NCI-H226 (cell line): Measurements from ENCODE around the gene TTYH2.

ENCODE experiments used
- DNase-seq: peaks from one replicate; pipeline ENCODE4 v3.0.0-alpha.2; 2015

TTYH2 gene

GRCh38 chr17:74217037-74217730, 3.8 kb downstream of the TTYH2 start:
- no peak for DNase-seq

DNA sequence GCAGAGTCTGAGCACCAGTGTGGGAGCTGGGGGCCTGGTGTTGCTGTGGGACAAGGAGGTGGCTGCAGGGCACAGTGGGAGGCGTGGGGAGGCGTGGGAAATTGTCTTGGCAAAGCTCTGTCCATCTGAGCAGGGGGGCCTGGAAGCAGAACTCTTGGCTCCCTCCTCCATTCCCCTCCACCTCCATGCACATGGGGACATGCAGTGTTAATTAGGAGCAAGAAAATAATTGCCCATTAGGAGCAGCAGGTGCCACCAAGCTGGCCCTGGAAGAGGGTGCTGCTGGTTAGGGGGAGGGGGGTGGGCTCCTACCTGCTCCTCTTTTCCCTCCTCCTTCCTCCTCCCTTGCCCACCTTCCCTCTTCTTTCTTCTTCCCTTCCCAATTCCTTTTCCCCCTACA, 4.5 kb downstream of the TTYH2 start:
- DNase-seq, result no peak

GRCh38 chr17:74218436-74218835, 5.1 kb downstream of the TTYH2 start:
- no peak for DNase-seq

DNA sequence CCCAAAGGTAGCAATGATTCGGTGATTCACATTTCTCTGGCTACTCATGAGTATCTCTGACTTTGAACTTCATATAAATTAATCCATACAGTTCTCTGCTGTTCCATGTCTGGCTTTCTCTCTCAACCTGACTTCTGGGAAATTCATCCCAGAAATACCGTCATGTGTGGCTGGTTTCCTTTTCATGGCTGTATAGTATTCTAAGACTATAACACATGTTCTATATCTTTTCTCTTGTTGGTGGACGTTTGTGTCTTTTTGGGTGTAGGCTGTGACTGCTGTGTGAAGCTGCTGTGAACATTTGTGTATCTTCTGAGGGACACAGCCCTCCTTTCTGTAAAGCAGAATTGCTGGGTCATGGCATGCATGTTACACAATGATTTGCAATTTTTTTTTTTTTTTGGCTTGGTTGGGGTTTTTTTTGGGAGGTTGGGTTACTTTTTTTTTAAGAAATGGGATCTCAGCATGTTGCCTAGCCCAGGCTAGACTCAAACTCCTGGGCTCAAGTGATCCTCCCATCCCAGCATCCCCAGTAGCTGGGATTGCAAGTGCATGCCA, 6.3 kb downstream of the TTYH2 start:
- DNase-seq, result no peak

GRCh38 chr17:74220219-74220618, 6.8 kb downstream of the TTYH2 start:
- DNase-seq, result no peak

GRCh38 chr17:74220946-74221818, 7.8 kb downstream of the TTYH2 start:
- DNase-seq, result no peak

DNA sequence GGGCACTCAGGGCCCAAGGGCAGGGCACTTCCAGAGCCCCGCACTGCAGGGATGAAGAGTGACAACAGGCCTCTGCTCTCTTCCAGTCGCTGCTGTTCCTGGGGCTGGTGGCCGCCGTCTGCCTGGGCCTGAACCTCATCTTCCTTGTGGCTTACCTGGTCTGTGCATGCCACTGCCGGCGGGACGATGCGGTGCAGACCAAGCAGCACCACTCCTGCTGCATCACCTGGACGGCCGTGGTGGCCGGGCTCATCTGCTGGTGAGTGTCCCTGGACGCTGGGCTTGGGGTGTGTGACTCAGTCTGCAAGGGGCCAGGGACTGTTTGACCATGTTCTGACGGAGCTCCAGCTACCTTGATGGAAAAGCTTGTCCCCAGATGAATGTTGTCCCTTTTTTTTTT, 9.0 kb downstream of the TTYH2 start:
- DNase-seq, result no peak

DNA sequence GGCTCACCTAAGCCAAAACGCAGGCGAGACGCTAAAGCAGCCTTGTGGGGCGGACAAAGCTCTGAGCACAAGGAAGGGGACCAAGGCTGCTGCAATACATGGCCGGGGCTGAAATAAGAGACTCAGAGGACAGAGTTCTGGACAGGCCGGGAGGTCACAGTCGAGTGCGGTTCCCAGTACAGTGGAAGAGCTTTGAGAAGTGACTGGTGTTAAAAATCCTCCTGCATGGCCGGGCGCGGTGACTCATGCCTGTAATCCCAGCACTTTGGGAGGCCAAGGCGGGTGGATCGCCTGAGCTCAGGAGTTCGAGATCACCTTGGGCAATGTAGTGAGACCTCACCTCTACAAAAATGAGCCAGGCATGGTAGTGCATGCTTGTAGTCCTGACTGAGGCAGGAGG, 10.5 kb downstream of the TTYH2 start:
- DNase-seq, result no peak

GRCh38 chr17:74224959-74225725, 11.8 kb downstream of the TTYH2 start:
- no peak for DNase-seq

DNA sequence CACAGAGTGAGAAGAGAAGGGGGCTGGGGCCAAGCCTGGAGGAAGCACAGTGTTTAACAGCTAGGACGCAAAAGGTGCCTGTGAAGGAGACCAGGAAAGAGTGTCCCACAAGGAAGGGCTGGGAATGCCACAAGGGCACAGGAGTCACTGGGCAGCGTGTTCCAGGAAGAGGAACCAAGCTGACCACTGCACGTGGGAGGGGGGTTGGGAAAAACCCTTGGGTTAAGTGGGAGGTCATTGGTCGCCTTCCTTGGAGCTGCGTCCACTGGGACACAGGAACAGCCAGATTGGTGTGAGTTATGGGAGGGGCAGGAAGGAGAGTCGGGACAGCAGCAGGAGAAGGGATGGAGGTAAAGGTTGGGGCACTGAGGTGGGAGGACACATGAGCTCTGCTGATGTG, 12.9 kb downstream of the TTYH2 start:
- no peak for DNase-seq

DNA sequence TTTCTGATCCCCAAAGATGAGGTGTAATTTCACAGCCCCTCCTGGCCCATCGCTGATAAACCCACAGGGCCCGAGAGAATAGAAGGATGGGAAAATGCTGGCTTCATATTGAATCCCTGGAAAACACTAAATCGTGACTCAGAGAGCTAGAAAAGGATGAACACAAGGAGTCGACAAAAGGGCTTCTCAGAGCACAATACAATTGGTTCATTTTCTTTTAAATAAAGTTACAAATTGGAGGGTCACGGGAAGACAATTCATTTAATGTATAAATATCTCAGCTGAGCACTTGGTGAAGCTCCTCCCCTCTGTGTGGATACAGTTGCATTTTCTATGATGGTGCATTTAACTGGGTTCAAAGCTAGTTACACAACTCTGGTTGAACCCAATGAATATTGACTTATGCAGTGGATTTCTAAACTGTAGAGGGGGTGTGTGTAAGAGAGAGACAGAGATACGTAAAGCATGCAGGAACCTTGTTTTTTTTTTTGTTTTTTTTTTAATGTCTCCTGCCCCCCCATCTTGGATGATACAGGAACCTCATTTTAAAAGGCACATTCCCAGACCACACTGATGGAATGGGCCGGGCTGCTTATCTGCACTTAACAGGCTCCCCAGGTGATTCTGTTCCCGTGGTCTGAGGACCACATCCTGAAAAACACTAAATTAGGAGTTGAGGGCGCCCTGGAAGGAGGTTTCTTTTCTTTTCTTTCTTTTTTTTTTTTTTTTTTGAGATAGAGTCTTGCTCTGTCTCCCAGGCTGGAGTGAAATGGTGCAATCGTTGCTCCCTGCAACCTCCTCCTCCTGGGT, 14.1 kb downstream of the TTYH2 start:
- no peak for DNase-seq

GRCh38 chr17:74228306-74228978, 15.1 kb downstream of the TTYH2 start:
- DNase-seq, result no peak

DNA sequence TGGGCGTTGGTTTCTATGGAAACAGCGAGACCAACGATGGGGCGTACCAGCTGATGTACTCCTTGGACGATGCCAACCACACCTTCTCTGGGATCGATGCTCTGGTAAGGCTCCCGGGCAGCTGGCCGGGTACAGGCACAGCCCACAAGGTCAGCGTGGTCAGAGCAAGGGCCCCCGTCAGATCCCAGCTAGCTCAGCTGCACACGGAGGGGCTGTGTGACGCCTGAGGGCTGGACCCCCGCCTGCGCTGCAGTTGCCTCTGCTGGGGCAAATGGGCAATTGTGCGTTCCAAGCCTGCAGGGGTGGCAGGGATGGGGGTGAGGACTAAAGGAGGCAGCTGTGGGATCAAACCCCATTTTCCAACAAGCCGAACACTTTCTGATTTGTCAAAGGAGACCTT, 17.5 kb downstream of the TTYH2 start:
- DNase-seq, result no peak

GRCh38 chr17:74231928-74232907, 18.8 kb downstream of the TTYH2 start:
- no peak for DNase-seq

DNA sequence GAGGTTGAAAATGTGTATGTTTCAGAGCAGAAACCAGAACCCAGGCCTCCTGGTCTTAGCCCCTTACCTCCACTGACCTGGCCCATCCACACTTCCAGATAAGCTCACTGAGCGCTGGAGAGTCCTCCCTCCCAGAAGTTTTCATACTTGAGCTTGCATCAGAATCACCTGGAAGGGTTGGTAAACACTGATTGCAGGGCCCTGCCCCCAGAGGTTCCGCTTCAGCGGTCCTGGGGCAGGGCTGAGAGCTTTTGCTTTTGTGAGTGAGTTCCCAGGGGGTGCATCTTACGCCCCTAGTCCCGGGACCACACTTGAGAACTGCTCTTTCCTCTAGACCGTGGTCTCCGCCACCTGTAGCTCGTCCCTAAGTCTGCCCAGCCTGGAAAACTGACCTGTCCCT, 20.6 kb downstream of the TTYH2 start:
- DNase-seq, result no peak

GRCh38 chr17:74234486-74234885, 21.1 kb downstream of the TTYH2 start:
- DNase-seq, result no peak

GRCh38 chr17:74235040-74235581, 21.7 kb downstream of the TTYH2 start:
- DNase-seq, result no peak

- no peak for DNase-seq
These were observed 22.6 kb downstream of the TTYH2 start for GRCh38 chr17:74235911-74236371.

- DNase-seq, result no peak
These were observed 23.9 kb downstream of the TTYH2 start for GRCh38 chr17:74237321-74237720.

GRCh38 chr17:74239172-74239571, 25.8 kb downstream of the TTYH2 start:
- DNase-seq, result no peak
